Keratinocyte (primary cell): Measurements from ENCODE around the gene BTF3. TPM values are rescaled to one million over a fixed set of nuclear protein-coding genes. Genes with fewer than 3 reads are reported as not detected.

Experiments
- DNase-seq: peaks from one replicate; pipeline ENCODE4 v3.0.0-alpha.2; 2011; ENCODE audit warnings: low read depth, missing footprints, low spot score
- FAIRE-seq: peaks from 2 replicates; lab custom pipeline; 2011; peaks lifted over from hg19 to GRCh38; lab: Jason Lieb, UNC
- H2AFZ ChIP-seq: 2 replicates; pipeline ENCODE4 v1.6.0; 2012; ENCODE audit warnings: low read length, control low read depth, inconsistent platforms; ENCODE audit not compliant: control insufficient read depth
- H3K27ac ChIP-seq: 2 replicates; pipeline ENCODE4 v1.5.1; 2011; ENCODE audit warnings: low read length; ENCODE audit not compliant: control insufficient read depth, insufficient read depth
- H3K27me3 ChIP-seq: 3 replicates; pipeline ENCODE4 v1.6.0; 2011; ENCODE audit warnings: low read length; ENCODE audit not compliant: control insufficient read depth, insufficient read depth; ENCODE audit errors: extremely low read depth
- H3K36me3 ChIP-seq, 2 experiments: 2 replicates in 1 of 2; 3 replicates in 1 of 2; pipeline ENCODE4 v1.5.1; 2011; ENCODE audit warnings: low read length in 2 of 2, mild to moderate bottlenecking in 1 of 2; ENCODE audit not compliant: control insufficient read depth in 2 of 2, insufficient read depth in 2 of 2; ENCODE audit errors: extremely low read depth in 1 of 2
- H3K4me1 ChIP-seq: 3 replicates; pipeline ENCODE4 v1.5.1; 2011; ENCODE audit warnings: low read length; ENCODE audit not compliant: control insufficient read depth, insufficient read depth; ENCODE audit errors: extremely low read depth
- H3K4me2 ChIP-seq: 3 replicates; pipeline ENCODE4 v1.6.0; 2011; ENCODE audit warnings: low read depth, low read length; ENCODE audit not compliant: control insufficient read depth, insufficient read depth; ENCODE audit errors: extremely low read depth
- H3K4me3 ChIP-seq, 3 experiments: fragments of 200-600 bp in 1 of 3; sonication (generic) in 1 of 3; 2 replicates in 2 of 3; 3 replicates in 1 of 3; pipeline ENCODE4 v1.5.1; 2011 to 2016; ENCODE audit warnings: low read length in 3 of 3, mild to moderate bottlenecking in 3 of 3, control low read depth in 2 of 3, inconsistent platforms in 1 of 3, low read depth in 1 of 3, mixed read lengths in 1 of 3, mixed run types in 1 of 3, moderate library complexity in 1 of 3; ENCODE audit not compliant: control insufficient read depth in 2 of 3, insufficient read depth in 2 of 3; ENCODE audit errors: extremely low read depth in 1 of 3
- H3K79me2 ChIP-seq: 2 replicates; pipeline ENCODE4 v1.6.0; 2012; ENCODE audit warnings: low read length; ENCODE audit not compliant: control insufficient read depth, insufficient read depth
- H3K9ac ChIP-seq: 3 replicates; pipeline ENCODE4 v1.6.0; 2011; ENCODE audit warnings: low read length; ENCODE audit not compliant: control insufficient read depth, insufficient read depth; ENCODE audit errors: extremely low read depth
- H3K9me1 ChIP-seq: 3 replicates; pipeline ENCODE4 v1.6.0; 2011; ENCODE audit warnings: low read length; ENCODE audit not compliant: control insufficient read depth, insufficient read depth; ENCODE audit errors: extremely low read depth
- H3K9me3 ChIP-seq: 2 replicates; pipeline ENCODE4 v1.5.1; 2012; ENCODE audit warnings: low read depth, low read length; ENCODE audit not compliant: control insufficient read depth
- H4K20me1 ChIP-seq: 3 replicates; pipeline ENCODE4 v1.6.0; 2011; ENCODE audit warnings: low read length; ENCODE audit not compliant: control insufficient read depth, insufficient read depth; ENCODE audit errors: extremely low read depth
- EZH2 ChIP-seq: IDR thresholded peaks from one replicate; pipeline ENCODE4 v1.6.1; 2012; ENCODE audit warnings: inconsistent platforms, mild to moderate bottlenecking, low read length, moderate library complexity
- dilution Hi-C: fragments of 300-500 bp; cut with MboI; formaldehyde crosslinking; loops from one replicate; pipeline ENCODE4 v1.7.0; 2020; ENCODE audit warnings: low sequenced_read_pairs; ENCODE audit not compliant: extremely low pct_ligation_motif_present
- polyA plus RNA-seq, 5 experiments: library from polyadenylated mRNA; depleted of rRNA in 3 of 5; stranded (reverse) in 3 of 5; stranded (forward) in 1 of 5; unstranded in 1 of 5; fragments of >200 nt; gene quantifications; 1 replicate in 1 of 5; 2 replicates in 3 of 5; 3 replicates in 1 of 5; pipeline versions ENCODE4 v1.2.1 to v1.2.3, GENCODE V29; 2011 to 2012; ENCODE audit warnings: missing spikeins in 2 of 5, low read depth in 1 of 5, low replicate concordance in 1 of 5
- TF ChIP-seq, protein P1 (sequence below), 3 experiments: IDR thresholded peaks in 1 of 3; conservative IDR thresholded peaks in 1 of 3; optimal IDR thresholded peaks in 1 of 3; 2 replicates in 2 of 3; 3 replicates in 1 of 3; pipeline versions ENCODE3 to v1.5.1; 2011; ENCODE audit warnings: low read length in 3 of 3, mild to moderate bottlenecking in 3 of 3, moderate library complexity in 2 of 3, control low read depth in 1 of 3, inconsistent platforms in 1 of 3; ENCODE audit not compliant: insufficient read depth in 2 of 3; ENCODE audit errors: extremely low read depth in 1 of 3

BTF3 gene
- polyA plus RNA-seq, 1 donor (not counting 4 experiments of a cell fraction or from before 2014, with no cell fraction given), result 857 TPM

- H3K9me3 ChIP-seq, result no peaks in the 10 kb centered on the region
- dilution Hi-C loops, result no loop called here
- no peaks in the 10 kb centered on the region for H3K36me3 ChIP-seq
- H4K20me1 ChIP-seq, result no peaks in the 10 kb centered on the region
- H3K9ac ChIP-seq, result no peak overlapping the region
- TF ChIP-seq, protein P1, sequence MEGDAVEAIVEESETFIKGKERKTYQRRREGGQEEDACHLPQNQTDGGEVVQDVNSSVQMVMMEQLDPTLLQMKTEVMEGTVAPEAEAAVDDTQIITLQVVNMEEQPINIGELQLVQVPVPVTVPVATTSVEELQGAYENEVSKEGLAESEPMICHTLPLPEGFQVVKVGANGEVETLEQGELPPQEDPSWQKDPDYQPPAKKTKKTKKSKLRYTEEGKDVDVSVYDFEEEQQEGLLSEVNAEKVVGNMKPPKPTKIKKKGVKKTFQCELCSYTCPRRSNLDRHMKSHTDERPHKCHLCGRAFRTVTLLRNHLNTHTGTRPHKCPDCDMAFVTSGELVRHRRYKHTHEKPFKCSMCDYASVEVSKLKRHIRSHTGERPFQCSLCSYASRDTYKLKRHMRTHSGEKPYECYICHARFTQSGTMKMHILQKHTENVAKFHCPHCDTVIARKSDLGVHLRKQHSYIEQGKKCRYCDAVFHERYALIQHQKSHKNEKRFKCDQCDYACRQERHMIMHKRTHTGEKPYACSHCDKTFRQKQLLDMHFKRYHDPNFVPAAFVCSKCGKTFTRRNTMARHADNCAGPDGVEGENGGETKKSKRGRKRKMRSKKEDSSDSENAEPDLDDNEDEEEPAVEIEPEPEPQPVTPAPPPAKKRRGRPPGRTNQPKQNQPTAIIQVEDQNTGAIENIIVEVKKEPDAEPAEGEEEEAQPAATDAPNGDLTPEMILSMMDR (optimal IDR thresholded peaks at IDR 0.05 in 1 of 3, IDR thresholded peaks at IDR 0.05 in 1 of 3, conservative IDR thresholded peaks at IDR 0.05 in 1 of 3; ENCODE audit: extremely low read depth in 1 of 3, insufficient read depth in 2 of 3, low read length in 3 of 3), result no peak
- no peak for TF ChIP-seq EZH2
- H2AFZ ChIP-seq, result no peak overlapping the region
- no peak overlapping the region for H3K27ac ChIP-seq
- no peaks in the 10 kb centered on the region for H3K27me3 ChIP-seq
- no peaks in the 10 kb centered on the region for H3K9me1 ChIP-seq
- H3K4me2 ChIP-seq, result no peak overlapping the region
- no peak overlapping the region for H3K4me3 ChIP-seq
- H3K4me1 ChIP-seq, result peaks cover 7% of the 10 kb centered on the region
- no peaks in the 10 kb centered on the region for H3K79me2 ChIP-seq
- DNase-seq, result no peak
- FAIRE-seq, result no peak
These were observed 33.1 kb downstream of the BTF3 start for GRCh38 chr5:73531356-73531755.

DNA sequence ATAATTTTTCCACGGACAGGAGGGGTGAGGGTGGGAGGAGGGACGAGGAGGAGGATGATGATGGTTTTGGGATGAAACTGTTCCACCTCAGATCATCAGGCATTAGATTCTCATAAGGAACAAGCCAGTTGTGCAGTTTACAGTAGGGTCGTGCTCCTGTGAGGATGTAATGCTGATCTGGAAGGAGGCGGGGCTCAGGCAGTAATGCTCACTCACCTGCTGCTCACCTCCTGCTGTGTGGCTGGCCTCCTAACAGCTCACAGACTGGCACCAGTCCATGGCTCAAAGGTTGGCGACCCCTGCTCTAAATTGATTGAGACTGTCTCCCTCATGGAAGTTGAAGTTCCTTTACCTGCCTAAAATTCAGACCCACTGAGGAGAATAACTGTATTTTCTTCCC lies 34.0 kb downstream of the BTF3 start:
- no peak overlapping the region for H3K4me3 ChIP-seq
- no peaks in the 10 kb centered on the region for H3K9me3 ChIP-seq
- no peak overlapping the region for H2AFZ ChIP-seq
- no peaks in the 10 kb centered on the region for H3K79me2 ChIP-seq
- no peaks in the 10 kb centered on the region for H3K36me3 ChIP-seq
- H3K27ac ChIP-seq, result no peak overlapping the region
- H3K9ac ChIP-seq, result no peak overlapping the region
- H4K20me1 ChIP-seq, result no peaks in the 10 kb centered on the region
- H3K4me1 ChIP-seq, result peaks cover 7% of the 10 kb centered on the region
- TF ChIP-seq, protein P1 (optimal IDR thresholded peaks at IDR 0.05 in 1 of 3, IDR thresholded peaks at IDR 0.05 in 1 of 3, conservative IDR thresholded peaks at IDR 0.05 in 1 of 3; ENCODE audit: extremely low read depth in 1 of 3, insufficient read depth in 2 of 3, low read length in 3 of 3), result no peak
- TF ChIP-seq EZH2, result no peak
- FAIRE-seq (no peak), DNase-seq (no peak)
- H3K4me2 ChIP-seq, result no peak overlapping the region
- dilution Hi-C loops, result no loop called here
- no peaks in the 10 kb centered on the region for H3K9me1 ChIP-seq
- no peaks in the 10 kb centered on the region for H3K27me3 ChIP-seq
